ENCODE results near the gene TMCC2. TPM values are rescaled to one million over a fixed set of nuclear protein-coding genes. Genes with fewer than 3 reads are reported as not detected.

Gene TMCC2
- total RNA-seq, 1 donor from 2014 or later, result 0.53 TPM

GRCh38 chr1:205298191-205298994 lies 70.6 kb downstream of the TMCC2 start:
- Histone ChIP-seq H3K4me3 (ENCODE audit: low read depth, low read length) (no peak overlapping the region), H3K36me3 (ENCODE audit: control insufficient read depth, insufficient read depth, low read length) (peaks cover 5% of the 10 kb centered on the region), H3K27me3 (ENCODE audit: control insufficient read depth, insufficient read depth, low read length) (no peaks in the 10 kb centered on the region)
- DNase-seq (ENCODE audit: low read depth) (peak; percentile 97), FAIRE-seq (no peak)
- no peak for TF ChIP-seq CTCF (IDR thresholded peaks at IDR 0.05; ENCODE audit: insufficient read depth, low read length, severe bottlenecking)

GRCh38 chr1:205300149-205300548 lies 72.4 kb downstream of the TMCC2 start:
- TF ChIP-seq CTCF (IDR thresholded peaks at IDR 0.05; ENCODE audit: insufficient read depth, low read length, severe bottlenecking), result no peak
- FAIRE-seq (no peak), DNase-seq (ENCODE audit: low read depth) (no peak)
- Histone ChIP-seq H3K36me3 (ENCODE audit: control insufficient read depth, insufficient read depth, low read length) (peaks cover 19% of the 10 kb centered on the region), H3K27me3 (ENCODE audit: control insufficient read depth, insufficient read depth, low read length) (no peaks in the 10 kb centered on the region), H3K4me3 (ENCODE audit: low read depth, low read length) (no peak overlapping the region)

GRCh38 chr1:205301205-205301821 lies 73.6 kb downstream of the TMCC2 start:
- H3K36me3 ChIP-seq (ENCODE audit: control insufficient read depth, insufficient read depth, low read length), result peaks cover 22% of the 10 kb centered on the region
- FAIRE-seq, result no peak
- peak; percentile 73 for DNase-seq (ENCODE audit: low read depth)
- H3K4me3 ChIP-seq (ENCODE audit: low read depth, low read length), result no peak overlapping the region
- TF ChIP-seq CTCF (IDR thresholded peaks at IDR 0.05; ENCODE audit: insufficient read depth, low read length, severe bottlenecking), result no peak
- no peaks in the 10 kb centered on the region for H3K27me3 ChIP-seq (ENCODE audit: control insufficient read depth, insufficient read depth, low read length)

- no peak for DNase-seq (ENCODE audit: low read depth)
- no peak overlapping the region for H3K4me3 ChIP-seq (ENCODE audit: low read depth, low read length)
These were observed 74.3 kb downstream of the TMCC2 start for GRCh38 chr1:205301842-205302588.

More at GRCh38 chr1:205301842-205302588, 74.3 kb downstream of the TMCC2 start:
- no peak for FAIRE-seq
- Histone ChIP-seq H3K27me3 (ENCODE audit: control insufficient read depth, insufficient read depth, low read length) (no peaks in the 10 kb centered on the region), H3K36me3 (ENCODE audit: control insufficient read depth, insufficient read depth, low read length) (peaks cover 27% of the 10 kb centered on the region)
- TF ChIP-seq CTCF (IDR thresholded peaks at IDR 0.05; ENCODE audit: insufficient read depth, low read length, severe bottlenecking), result no peak
